Fibroblast of lung (primary cell): ENCODE measurements around the gene EEF1G. TPM values are rescaled to one million over a fixed set of nuclear protein-coding genes. Genes with fewer than 3 reads are reported as not detected.
"Not testable (repeated sequence)": the region's sequence is repeated elsewhere in the genome, so short reads cannot be mapped to it uniquely, and the experiment has no call there.

Source experiments
- DNase-seq, 2 donors: peaks; one replicate each; pipeline versions ENCODE4 v3.0.0 to v3.0.0-alpha.2; 2010; ENCODE audit warnings: low read depth in 2 of 2
- H2AFZ ChIP-seq: 2 replicates; pipeline ENCODE4 v1.5.1; 2012; ENCODE audit warnings: low read length, control low read depth, inconsistent platforms
- H3K27ac ChIP-seq: 2 replicates; pipeline ENCODE4 v1.5.1; 2011; ENCODE audit warnings: low read length, control low read depth; ENCODE audit not compliant: insufficient read depth
- H3K27me3 ChIP-seq: 2 replicates; pipeline ENCODE4 v1.5.1; 2011; ENCODE audit warnings: mild to moderate bottlenecking, low read length; ENCODE audit not compliant: control insufficient read depth, insufficient read depth
- H3K36me3 ChIP-seq: 2 replicates; pipeline ENCODE4 v1.5.1; 2011; ENCODE audit warnings: low read length; ENCODE audit not compliant: control insufficient read depth, insufficient read depth
- H3K4me1 ChIP-seq: 2 replicates; pipeline ENCODE4 v1.5.1; 2011; ENCODE audit warnings: low read length; ENCODE audit not compliant: control insufficient read depth, insufficient read depth; ENCODE audit errors: extremely low read depth
- H3K4me2 ChIP-seq: 2 replicates; pipeline ENCODE4 v1.5.1; 2011; ENCODE audit warnings: low read length, control low read depth; ENCODE audit not compliant: insufficient read depth; ENCODE audit errors: extremely low read depth
- H3K4me3 ChIP-seq, 4 experiments: fragments of 200-600 bp in 1 of 4; sonication (generic) in 1 of 4; replicated peaks in 1 of 4; 2 replicates each; pipeline ENCODE4 v1.5.1; 2011 to 2016; ENCODE audit warnings: low read length in 4 of 4, low read depth in 3 of 4, mild to moderate bottlenecking in 3 of 4, control low read depth in 2 of 4, inconsistent platforms in 1 of 4, mixed read lengths in 1 of 4; ENCODE audit not compliant: insufficient read depth in 1 of 4; ENCODE audit errors: control extremely low read depth in 1 of 4
- H3K79me2 ChIP-seq: 2 replicates; pipeline ENCODE4 v1.5.1; 2012; ENCODE audit warnings: mild to moderate bottlenecking, low read length, inconsistent platforms; ENCODE audit not compliant: control insufficient read depth, insufficient read depth
- H3K9ac ChIP-seq: 2 replicates; pipeline ENCODE4 v1.5.1; 2011; ENCODE audit warnings: mild to moderate bottlenecking, low read length, control low read depth; ENCODE audit not compliant: insufficient read depth
- H3K9me3 ChIP-seq: 2 replicates; pipeline ENCODE4 v1.5.1; 2012; ENCODE audit warnings: low read depth, low read length; ENCODE audit not compliant: control insufficient read depth, insufficient read depth
- H4K20me1 ChIP-seq: 2 replicates; pipeline ENCODE4 v1.5.1; 2011; ENCODE audit warnings: low read length; ENCODE audit not compliant: control insufficient read depth, insufficient read depth; ENCODE audit errors: extremely low read depth
- CTCF ChIP-seq, 2 donors: IDR thresholded peaks in 1 of 2; conservative IDR thresholded peaks in 1 of 2; 1 replicate in 1 of 2; 2 replicates in 1 of 2; pipeline ENCODE4 v1.5.1; 2011 to 2012; ENCODE audit warnings: low read length in 2 of 2, control low read depth in 1 of 2, inconsistent platforms in 1 of 2, low read depth in 1 of 2, mild to moderate bottlenecking in 1 of 2
- EZH2 ChIP-seq: IDR thresholded peaks from 2 replicates; pipeline ENCODE4 v1.5.1; 2012; ENCODE audit warnings: low read length, control low read depth, mild to moderate bottlenecking; ENCODE audit errors: missing control alignments
- polyA plus RNA-seq, 2 donors: library from polyadenylated mRNA; depleted of rRNA in 1 of 2; stranded (reverse) in 1 of 2; unstranded in 1 of 2; fragments of >200 nt; gene quantifications; 2 replicates each; pipeline ENCODE4 v1.2.1, GENCODE V29; 2011 to 2012; ENCODE audit warnings: missing spikeins in 1 of 2
- total RNA-seq: library from RNA; depleted of rRNA; stranded (reverse); fragments of >200 nt; gene quantifications from 2 replicates; pipeline ENCODE4 v1.2.1, GENCODE V29; 2014

EEF1G gene
- total and polyA plus RNA-seq, 2 donors (not counting 1 experiment from before 2014, with no cell fraction given): 1,308 to 1,405 TPM

GRCh38 chr11:62560566-62561103 is 13.1 kb downstream of the EEF1G start:
- TF ChIP-seq CTCF (conservative IDR thresholded peaks at IDR 0.05 in 1 of 2, IDR thresholded peaks at IDR 0.05 in 1 of 2; ENCODE audit: low read depth in 1 of 2, low read length in 2 of 2) (peak; percentile 82 to 94), EZH2 (no peak)
- Histone ChIP-seq H3K9ac (no peak overlapping the region), H3K36me3 (peaks cover 15% of the 10 kb centered on the region), H2AFZ (no peak overlapping the region), H3K4me2 (peak overlapping the region; percentile 41), H3K9me3 (no peaks in the 10 kb centered on the region), H3K4me3 (peak overlapping the region in 1 of 4 experiments; percentile 5), H3K27me3 (no peaks in the 10 kb centered on the region), H3K27ac (peak overlapping the region; percentile 38), H3K4me1 (peaks cover 28% of the 10 kb centered on the region), H3K79me2 (peaks cover 34% of the 10 kb centered on the region), H4K20me1 (no peaks in the 10 kb centered on the region)
- peak; percentile 98 for DNase-seq

GRCh38 chr11:62559626-62560025 is 14.1 kb downstream of the EEF1G start:
- H3K27ac ChIP-seq: peak overlapping the region; percentile 26
- H3K4me3 ChIP-seq, H3K9me3 ChIP-seq, H3K9ac ChIP-seq, H2AFZ ChIP-seq, H3K27me3 ChIP-seq, DNase-seq, H4K20me1 ChIP-seq, H3K4me2 ChIP-seq: not testable (repeated sequence)
- H3K4me1 ChIP-seq: peaks cover 37% of the 10 kb centered on the region
- peaks cover 13% of the 10 kb centered on the region for H3K36me3 ChIP-seq
- peaks cover 34% of the 10 kb centered on the region for H3K79me2 ChIP-seq

- H3K4me2 ChIP-seq: no peak overlapping the region
- H3K4me1 ChIP-seq: peaks cover 41% of the 10 kb centered on the region
- H4K20me1 ChIP-seq: no peaks in the 10 kb centered on the region
- H3K36me3 ChIP-seq: peaks cover 13% of the 10 kb centered on the region
- no peak overlapping the region for H3K4me3 ChIP-seq
- DNase-seq: no peak
- no peaks in the 10 kb centered on the region for H3K27me3 ChIP-seq
- H3K27ac ChIP-seq: no peak overlapping the region
- no peaks in the 10 kb centered on the region for H3K9me3 ChIP-seq
- no peak overlapping the region for H3K9ac ChIP-seq
- TF ChIP-seq CTCF (conservative IDR thresholded peaks at IDR 0.05 in 1 of 2, IDR thresholded peaks at IDR 0.05 in 1 of 2; ENCODE audit: low read depth in 1 of 2, low read length in 2 of 2): no peak
- TF ChIP-seq EZH2: no peak
- peaks cover 35% of the 10 kb centered on the region for H3K79me2 ChIP-seq
- H2AFZ ChIP-seq: no peak overlapping the region
Measured at GRCh38 chr11:62559204-62559603, 14.5 kb downstream of the EEF1G start.
